OCI-LY7 (cell line): ENCODE results near the gene LBR. TPM values are rescaled to one million over a fixed set of nuclear protein-coding genes. Genes with fewer than 3 reads are reported as not detected.

Experiments used
- BruUV-seq: library from RNA; stranded (reverse); fragments of 400-500 nt; replicated peaks from 2 replicates; lab custom pipeline; 2021; lab: Mats Ljungman, UMichigan
- CTCF ChIA-PET: fragments of 300-600 bp; sonication (Branson Sonifier 250); formaldehyde crosslinking; loops from one replicate; lab custom pipeline; 2022; ENCODE audit warnings: antibody characterized with exemption; ENCODE audit not compliant: unreplicated experiment; lab: Charles Lee
- POLR2A ChIA-PET: fragments of 300-600 bp; sonication (Branson Sonifier 250); formaldehyde crosslinking; loops from one replicate; lab custom pipeline; 2022; ENCODE audit warnings: antibody characterized with exemption; lab: Charles Lee
- DNase-seq: peaks from one replicate; pipeline ENCODE4 v3.0.0-alpha.2; 2015; ENCODE audit warnings: low spot score
- H2AFZ ChIP-seq: fragments of 200-600 bp; sonication (generic), shearing (Covaris generic); 2 replicates; pipeline ENCODE4 v1.6.1; 2014; ENCODE audit warnings: mild to moderate bottlenecking, antibody characterized with exemption, low read length, moderate library complexity
- H3K27ac ChIP-seq: fragments of 200-600 bp; sonication (generic); 2 replicates; pipeline ENCODE4 v1.5.1; 2014; ENCODE audit warnings: mixed run types, low read depth, mild to moderate bottlenecking, moderate library complexity, low read length, inconsistent platforms; ENCODE audit not compliant: poor library complexity, severe bottlenecking
- H3K36me3 ChIP-seq: fragments of 200-600 bp; sonication (generic); 2 replicates; pipeline ENCODE4 v1.6.1; 2014; ENCODE audit warnings: mild to moderate bottlenecking, antibody characterized with exemption, low read length, moderate library complexity, mixed read lengths; ENCODE audit not compliant: insufficient read depth
- H3K4me1 ChIP-seq: fragments of 200-600 bp; sonication (generic); 2 replicates; pipeline ENCODE4 v1.5.1; 2014; ENCODE audit warnings: mild to moderate bottlenecking, low read length; ENCODE audit not compliant: insufficient read depth, poor library complexity, severe bottlenecking
- H3K4me2 ChIP-seq: fragments of 200-600 bp; sonication (generic); 2 replicates; pipeline ENCODE4 v1.6.1; 2014; ENCODE audit warnings: mild to moderate bottlenecking, low read length
- H3K4me3 ChIP-seq: fragments of 200-600 bp; sonication (generic); 2 replicates; pipeline ENCODE4 v1.5.1; 2014; ENCODE audit warnings: mild to moderate bottlenecking, low read depth, low read length; ENCODE audit not compliant: poor library complexity, severe bottlenecking
- H3K79me2 ChIP-seq: fragments of 200-600 bp; sonication (generic); 2 replicates; pipeline ENCODE4 v1.6.1; 2016; ENCODE audit warnings: low read depth, mild to moderate bottlenecking, low read length, moderate library complexity, mixed read lengths; ENCODE audit not compliant: insufficient read depth
- H3K9me2 ChIP-seq: fragments of 200-600 bp; sonication (generic); 2 replicates; pipeline ENCODE4 v1.6.1; 2016; ENCODE audit warnings: mild to moderate bottlenecking, low read length, mixed read lengths; ENCODE audit not compliant: insufficient read depth
- H3K9me3 ChIP-seq: fragments of 200-600 bp; sonication (generic); 2 replicates; pipeline ENCODE4 v1.6.1; 2014; ENCODE audit warnings: mild to moderate bottlenecking, mixed run types, low read length, mixed read lengths
- H4K20me1 ChIP-seq: fragments of 200-600 bp; sonication (generic); 2 replicates; pipeline ENCODE4 v1.6.1; 2014; ENCODE audit warnings: mild to moderate bottlenecking, antibody characterized with exemption, low read length, moderate library complexity, mixed read lengths; ENCODE audit not compliant: insufficient read depth
- CTCF ChIP-seq: fragments of 200-600 bp; sonication (generic); conservative IDR thresholded peaks from 2 replicates; pipeline ENCODE4 v1.5.1; 2014; ENCODE audit warnings: mild to moderate bottlenecking, antibody characterized with exemption, low read length, moderate library complexity, mixed read lengths
- EZH2phosphoT487 ChIP-seq: fragments of 200-600 bp; sonication (generic); IDR thresholded peaks from 2 replicates; pipeline ENCODE4 v1.6.1; 2018; ENCODE audit warnings: low read depth, borderline replicate concordance, mild to moderate bottlenecking, mixed run types, antibody characterized with exemption, low read length, moderate library complexity, mixed read lengths
- intact Hi-C: fragments of 100-400 bp; cut with micrococcal nuclease; formaldehyde crosslinking; loops from one replicate; pipeline ENCODE4 v1.10.0; 2022; ENCODE audit not compliant: unreplicated experiment
- total RNA-seq, 2 experiments: library from RNA; depleted of rRNA in 1 of 2; stranded (reverse); fragments of >200 nt in 1 of 2; shearing (Covaris generic) in 1 of 2; gene quantifications; 2 replicates each; pipeline ENCODE4 v1.2.3, GENCODE V29; 2014 to 2022

The LBR gene
- total RNA-seq, 2 experiments from 2014 or later = 117 to 288 TPM

- DNase-seq = no peak
- Histone ChIP-seq H3K9me2 (no peaks in the 10 kb centered on the region), H3K9me3 (no peaks in the 10 kb centered on the region), H3K4me2 (no peak overlapping the region), H2AFZ (no peak overlapping the region), H4K20me1 (no peaks in the 10 kb centered on the region), H3K4me1 (no peaks in the 10 kb centered on the region), H3K36me3 (no peaks in the 10 kb centered on the region), H3K79me2 (no peaks in the 10 kb centered on the region), H3K4me3 (no peak overlapping the region), H3K27ac (no peak overlapping the region)
- intact Hi-C loops = no loop called here
- BruUV-seq = no TSS peak
- POLR2A ChIA-PET = no interaction called here
- no peak for TF ChIP-seq CTCF
- TF ChIP-seq EZH2phosphoT487 = no peak
- CTCF ChIA-PET = no interaction called here
Observed at GRCh38 chr1:225366552-225366951, 61.3 kb downstream of the LBR start.

GRCh38 chr1:225366018-225366417 lies 61.8 kb downstream of the LBR start:
- H2AFZ ChIP-seq = no peak overlapping the region
- intact Hi-C loops = no loop called here
- no peak overlapping the region for H3K27ac ChIP-seq
- H3K36me3 ChIP-seq = no peaks in the 10 kb centered on the region
- CTCF ChIA-PET = no interaction called here
- DNase-seq = no peak
- H3K4me3 ChIP-seq = no peak overlapping the region
- no peaks in the 10 kb centered on the region for H3K9me2 ChIP-seq
- no peak for TF ChIP-seq EZH2phosphoT487
- POLR2A ChIA-PET = no interaction called here
- no TSS peak for BruUV-seq
- H3K9me3 ChIP-seq = no peaks in the 10 kb centered on the region
- H3K4me2 ChIP-seq = no peak overlapping the region
- H3K4me1 ChIP-seq = no peaks in the 10 kb centered on the region
- no peaks in the 10 kb centered on the region for H3K79me2 ChIP-seq
- H4K20me1 ChIP-seq = no peaks in the 10 kb centered on the region

- H4K20me1 ChIP-seq = no peaks in the 10 kb centered on the region
- H3K4me1 ChIP-seq = no peaks in the 10 kb centered on the region
- no peak overlapping the region for H3K4me3 ChIP-seq
- intact Hi-C loops = no loop called here
- no TSS peak for BruUV-seq
- no peak overlapping the region for H2AFZ ChIP-seq
- H3K27ac ChIP-seq = no peak overlapping the region
- ChIA-PET CTCF (no interaction called here), POLR2A (interaction anchor here (0.7 to 2.0 kb wide), 5 partner anchors 10 to 1581 kb away, joined by 3 to 9 read pairs (median 3); no protein-coding TSS in a partner anchor)
- H3K9me2 ChIP-seq = no peaks in the 10 kb centered on the region
- H3K9me3 ChIP-seq = no peaks in the 10 kb centered on the region
- H3K36me3 ChIP-seq = no peaks in the 10 kb centered on the region
- no peak overlapping the region for H3K4me2 ChIP-seq
- H3K79me2 ChIP-seq = no peaks in the 10 kb centered on the region
- DNase-seq = no peak
- TF ChIP-seq CTCF (no peak), EZH2phosphoT487 (no peak)
Observed at GRCh38 chr1:225364439-225364838, 63.4 kb downstream of the LBR start.
